GM18498 (cell line): ENCODE data around the gene CHCHD6.

Source experiments
- ATAC-seq: cut with Tn5 transposase; IDR thresholded peaks from one replicate; pipeline ENCODE4 v1.9.1; 2021; ENCODE audit warnings: mild to moderate bottlenecking, moderate library complexity; ENCODE audit not compliant: unreplicated experiment

CHCHD6 gene

DNA sequence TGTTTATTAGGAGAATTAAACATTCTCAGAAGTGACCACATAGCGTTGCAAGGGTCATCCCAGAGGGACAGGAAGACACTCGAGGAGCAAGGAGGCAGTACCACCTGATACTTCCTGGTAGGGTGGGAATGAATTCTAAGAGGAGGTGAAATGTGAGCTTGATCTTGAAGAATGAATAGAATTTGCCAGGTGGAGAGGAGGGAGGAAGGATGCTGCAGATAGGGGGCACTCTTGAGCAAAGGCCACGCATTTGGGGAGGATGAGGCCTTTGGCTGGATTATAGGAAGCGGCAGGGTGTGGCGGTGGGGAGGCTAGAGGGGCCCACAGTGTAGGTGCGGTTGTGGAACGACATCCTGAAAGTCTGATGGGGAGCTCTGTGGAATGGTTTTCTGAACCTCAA is 33.5 kb downstream of the CHCHD6 start:
- no peak for ATAC-seq

DNA sequence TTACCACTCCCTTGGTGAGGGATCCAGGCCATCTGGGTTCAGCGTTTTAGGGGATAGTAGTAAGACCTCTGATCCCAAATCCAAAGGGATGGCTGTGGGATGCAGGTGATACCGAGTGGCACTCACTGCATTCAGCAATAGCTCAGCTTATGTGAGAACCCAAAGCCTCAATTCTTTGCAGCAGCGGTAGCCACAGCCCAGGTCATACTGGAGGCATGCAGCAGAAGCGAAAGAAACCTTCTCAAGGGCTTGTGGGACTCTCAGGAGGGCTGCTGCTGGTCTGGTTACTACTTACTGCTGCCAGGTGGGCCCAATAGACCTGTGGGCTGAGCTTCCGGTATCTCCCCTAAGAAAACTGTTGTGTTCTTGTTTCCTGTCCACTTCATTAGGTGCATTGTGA is 38.0 kb downstream of the CHCHD6 start:
- ATAC-seq = no peak

DNA sequence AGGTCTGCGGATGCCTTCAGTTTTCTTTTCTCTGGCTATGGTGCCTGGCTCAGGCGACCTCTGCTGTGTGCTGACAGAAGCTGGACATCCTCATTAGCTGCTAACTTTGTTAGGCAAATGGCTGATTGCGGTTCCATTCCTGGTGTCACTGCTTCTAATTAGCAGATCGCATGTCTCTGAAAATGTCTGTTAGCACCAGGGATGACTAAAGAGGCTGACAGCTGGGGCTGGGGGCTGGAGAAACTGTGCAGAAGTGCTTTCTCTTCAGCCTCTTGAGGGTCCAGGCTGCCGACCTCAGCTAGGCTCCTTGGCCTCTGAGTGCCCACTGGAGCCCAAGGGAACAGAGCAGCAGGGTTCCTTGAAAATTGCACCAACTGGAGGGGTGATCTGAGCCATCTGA is 39.3 kb downstream of the CHCHD6 start:
- ATAC-seq = no peak

DNA sequence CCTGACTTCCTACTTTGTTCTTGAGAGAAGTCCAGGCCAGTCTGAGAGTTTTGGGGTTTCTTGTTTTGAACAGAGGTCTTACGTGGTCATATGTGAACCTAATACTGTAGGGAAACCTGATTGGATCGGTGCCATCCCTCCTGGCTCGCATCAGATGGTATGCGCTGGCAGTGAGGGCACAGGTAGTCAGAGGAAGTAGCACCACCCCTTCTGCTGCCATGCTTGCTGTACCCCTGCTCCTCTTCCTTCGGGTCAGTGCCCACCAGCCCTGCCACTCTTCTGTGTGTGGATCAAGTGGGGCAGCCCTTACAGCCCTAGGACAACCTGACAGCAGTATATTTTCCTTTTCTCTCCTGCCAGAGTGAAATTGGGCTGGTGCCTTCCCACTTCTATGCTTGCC is 39.7 kb downstream of the CHCHD6 start:
- no peak for ATAC-seq

DNA sequence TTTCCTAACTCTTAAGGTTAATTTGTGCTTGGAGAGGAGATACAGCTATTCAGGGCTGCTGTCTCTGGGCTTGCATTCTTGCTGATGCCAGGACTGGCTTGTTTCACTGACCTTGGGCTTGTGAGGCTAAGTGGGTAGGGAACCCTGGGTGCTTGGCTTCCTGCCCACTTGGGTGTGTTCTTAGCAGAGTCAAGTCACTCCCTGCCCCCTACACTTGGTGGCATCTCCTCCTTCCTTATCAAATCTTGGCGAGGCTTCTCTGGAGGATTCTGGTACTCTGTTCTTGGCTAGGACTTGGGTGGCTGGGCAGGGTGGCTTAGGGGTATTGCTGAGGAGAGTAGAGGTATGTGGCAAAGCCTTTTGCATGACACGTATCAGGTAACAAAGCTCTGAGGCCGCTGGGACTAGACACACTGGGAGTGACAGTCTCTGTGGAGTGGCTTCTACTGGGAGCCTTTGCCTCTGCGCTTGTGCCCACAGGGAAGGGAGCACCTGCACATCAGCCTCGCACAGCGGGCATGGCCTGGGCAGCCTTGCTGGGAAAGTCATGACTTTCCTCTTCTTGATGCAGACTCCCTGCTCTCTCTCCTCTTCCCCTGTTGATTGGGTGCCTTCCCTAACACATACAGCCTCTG is 41.8 kb downstream of the CHCHD6 start:
- ATAC-seq = no peak

DNA sequence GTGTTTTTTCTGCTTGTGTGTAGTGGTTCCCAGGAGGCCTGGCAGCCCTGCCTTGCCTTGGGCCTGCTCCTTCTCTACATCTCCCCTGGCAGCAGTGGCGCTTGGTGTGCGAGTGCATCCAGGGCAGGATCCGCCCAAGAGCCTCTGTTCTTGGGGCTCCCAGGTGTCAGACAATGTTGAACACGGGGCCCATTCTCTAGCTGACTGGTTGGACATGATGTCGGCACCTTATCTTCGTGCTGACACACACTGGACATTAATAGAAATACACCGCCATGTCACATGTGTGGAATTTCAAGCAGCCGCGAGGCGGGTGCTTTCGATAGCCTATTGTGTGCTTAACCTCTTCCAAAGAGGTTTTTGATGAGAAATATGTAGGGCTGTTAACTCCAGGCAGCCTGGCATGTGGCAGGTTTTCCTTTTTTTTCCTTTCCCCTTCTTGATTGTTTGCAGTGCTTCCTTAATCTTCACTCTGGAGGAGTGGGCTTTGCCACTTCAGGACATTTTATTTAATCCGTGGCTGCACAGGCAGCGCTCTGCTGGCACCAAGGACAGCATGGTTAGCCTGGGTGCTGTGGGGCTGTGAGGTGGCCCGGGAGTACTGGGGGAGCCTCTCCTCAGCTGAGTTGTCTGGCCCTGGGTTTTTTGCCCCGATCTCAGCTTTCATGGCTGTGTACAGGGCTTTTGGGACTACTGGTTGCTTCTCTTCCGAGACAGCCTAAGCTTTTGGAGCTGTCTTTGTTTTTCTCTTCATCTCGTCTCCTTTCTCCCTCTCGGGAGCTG is 42.5 kb downstream of the CHCHD6 start:
- ATAC-seq = no peak

DNA sequence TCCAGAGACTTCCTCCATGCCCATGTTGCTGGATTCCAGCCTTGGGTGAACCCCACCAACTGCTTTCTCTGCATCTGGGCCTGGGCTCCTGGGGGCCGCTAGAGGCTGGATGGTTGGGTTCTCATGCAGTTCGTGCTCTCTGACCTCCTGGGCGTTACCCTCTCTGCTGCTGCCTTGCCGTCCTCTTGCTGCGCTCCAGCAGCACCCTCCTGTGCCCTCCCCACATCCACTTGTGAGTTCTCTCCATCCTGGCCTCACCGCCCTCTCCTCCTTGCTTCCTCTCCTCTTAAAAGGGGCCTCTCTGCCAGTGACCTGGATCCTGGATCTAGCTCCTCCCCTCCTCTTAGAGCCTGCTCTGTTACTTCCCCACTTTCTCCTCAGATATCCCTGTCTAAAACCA is 43.7 kb downstream of the CHCHD6 start:
- ATAC-seq = no peak

DNA sequence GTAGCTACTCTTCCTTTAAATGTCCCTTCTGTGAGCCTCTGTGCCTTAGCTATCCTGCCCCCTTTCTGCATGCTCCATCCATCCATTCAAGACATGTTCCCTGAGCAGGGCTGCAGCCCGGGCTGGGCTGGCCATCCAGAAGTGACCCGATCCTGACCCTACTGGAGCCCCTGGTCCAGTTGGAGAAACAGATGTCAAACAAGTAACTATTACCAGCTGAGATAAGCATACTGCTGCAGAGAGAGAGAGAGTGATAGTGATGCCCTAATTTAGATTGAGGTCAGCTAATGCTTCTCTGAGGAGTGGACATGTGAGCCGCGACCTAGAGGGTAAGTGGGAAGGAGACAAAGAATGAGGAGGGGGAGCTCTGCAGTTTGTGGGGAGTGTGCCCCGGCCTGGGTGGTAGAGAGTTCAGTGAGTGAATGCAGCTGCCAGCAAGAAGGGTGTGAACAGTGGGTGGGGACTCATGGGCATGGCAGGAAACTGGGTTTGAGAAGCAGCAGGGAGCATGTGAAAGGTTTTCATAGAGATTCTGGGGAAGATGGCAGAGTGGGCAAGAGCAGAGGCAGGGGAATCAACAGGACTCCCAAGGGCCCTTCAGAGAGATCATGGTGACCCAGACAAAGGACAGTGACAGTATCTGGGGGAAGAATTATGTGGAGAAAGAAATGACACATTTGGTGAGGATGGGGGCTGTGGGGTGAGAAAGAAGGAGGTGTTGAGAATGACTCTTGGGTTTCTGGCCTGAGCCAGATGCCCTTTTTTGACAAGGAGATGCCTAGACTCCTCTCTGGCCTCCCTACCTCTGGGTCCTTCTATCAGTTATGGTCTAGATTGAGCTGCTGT is 44.9 kb downstream of the CHCHD6 start:
- no peak for ATAC-seq

DNA sequence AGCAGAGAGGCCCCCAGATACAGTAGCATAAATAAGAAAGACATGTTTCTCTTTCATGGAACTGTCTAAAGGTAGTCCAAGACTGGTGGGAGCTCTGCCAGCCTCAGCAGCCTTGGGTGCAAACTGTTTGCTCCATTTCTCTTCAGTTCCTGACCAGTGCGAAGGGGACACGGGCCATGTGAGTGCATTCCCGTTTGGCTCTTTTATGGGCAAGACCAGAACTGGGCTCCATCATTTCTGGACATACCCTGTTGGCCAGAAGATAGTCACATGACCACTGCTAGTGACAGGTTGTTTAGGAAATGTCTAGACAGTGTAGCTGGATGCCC is 45.5 kb downstream of the CHCHD6 start:
- ATAC-seq = no peak

DNA sequence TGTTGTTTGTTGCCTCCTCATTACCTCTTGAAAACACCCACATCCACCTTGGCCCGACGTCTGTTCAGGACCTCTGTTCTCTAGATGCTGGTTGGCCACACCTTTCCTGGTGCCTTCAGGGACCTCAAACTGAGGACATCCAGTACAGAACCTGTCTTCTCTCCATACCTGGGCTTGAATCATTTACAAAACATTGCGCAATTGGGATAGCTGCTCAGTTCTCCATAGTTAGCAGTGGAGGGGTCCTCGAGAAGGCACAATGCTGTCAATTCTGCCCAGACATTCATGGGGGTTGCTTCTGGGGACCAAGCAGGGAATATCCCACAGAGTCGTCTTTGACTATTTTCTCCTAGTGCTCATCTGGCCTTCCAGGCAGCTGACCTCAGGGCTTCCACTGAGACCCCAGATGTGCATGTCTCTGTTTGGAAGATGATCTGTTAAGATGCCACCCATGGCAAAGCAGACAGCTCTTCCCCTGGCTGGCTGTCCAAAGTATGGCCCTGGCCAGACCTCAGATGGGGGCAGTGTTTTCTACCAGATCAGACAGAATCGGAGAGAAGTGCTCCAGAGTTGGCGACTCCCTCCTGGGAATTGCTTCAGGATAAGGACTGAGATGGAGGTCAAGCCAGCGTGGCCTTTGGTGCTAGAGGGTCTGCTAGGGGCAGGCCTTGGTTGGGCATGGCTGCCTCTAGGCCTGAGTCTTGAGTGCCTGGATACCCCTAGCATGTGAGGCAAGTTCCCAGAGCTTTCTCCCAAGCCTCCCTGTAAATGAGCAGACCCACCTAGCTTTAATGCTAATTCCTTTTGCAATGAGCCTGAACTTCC is 46.1 kb downstream of the CHCHD6 start:
- no peak for ATAC-seq

DNA sequence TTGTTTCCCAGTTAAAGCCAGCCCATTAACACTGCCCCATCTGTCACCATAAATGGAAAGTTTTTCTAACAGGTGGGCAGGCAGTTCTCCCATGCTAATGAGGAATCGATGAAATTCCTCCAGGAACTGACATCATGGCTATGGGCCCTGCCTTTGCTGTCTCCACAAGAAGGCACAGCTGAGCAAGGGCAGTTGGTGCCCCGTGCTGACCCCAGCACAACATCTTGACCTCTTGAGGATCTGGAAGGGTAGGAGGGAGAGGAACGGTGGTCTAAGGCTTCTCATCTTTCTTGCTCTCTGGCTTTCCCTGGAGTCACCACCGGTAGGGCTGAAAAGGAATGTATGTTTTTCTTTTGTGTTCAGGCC is 46.7 kb downstream of the CHCHD6 start:
- ATAC-seq = no peak

DNA sequence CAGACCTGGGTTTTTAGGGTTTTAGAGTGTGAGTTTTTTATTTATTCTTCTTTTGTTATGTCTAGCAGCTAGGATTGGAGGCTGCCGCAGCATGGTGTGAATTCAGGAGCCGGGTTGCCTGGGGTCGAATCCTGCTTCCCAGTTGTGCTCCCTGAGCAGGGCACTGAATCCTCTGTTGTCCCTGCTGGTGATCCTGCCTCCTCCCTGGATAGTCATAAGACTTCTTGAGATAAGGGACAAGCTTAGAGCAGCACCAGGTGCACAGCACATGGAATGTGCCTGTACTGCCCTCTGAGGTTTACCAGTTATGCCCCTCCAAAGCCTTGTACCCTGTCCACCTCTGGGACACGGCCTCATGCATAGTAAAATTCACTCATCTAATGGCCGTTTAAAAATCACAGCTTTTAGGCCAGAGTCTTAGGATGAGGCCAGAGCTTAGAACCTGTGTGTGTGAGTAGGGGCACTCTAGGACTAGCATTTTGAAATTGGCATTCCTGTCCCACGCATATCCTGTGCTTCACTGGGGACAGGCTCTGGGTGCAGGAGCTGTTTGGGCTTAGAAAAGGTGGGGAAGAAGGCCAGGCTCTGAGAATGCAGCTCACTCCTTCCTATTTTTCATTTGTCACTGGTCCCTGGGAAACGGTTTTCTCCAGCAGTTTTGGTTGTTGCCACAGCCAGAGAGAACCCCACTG is 47.7 kb downstream of the CHCHD6 start:
- ATAC-seq = no peak

DNA sequence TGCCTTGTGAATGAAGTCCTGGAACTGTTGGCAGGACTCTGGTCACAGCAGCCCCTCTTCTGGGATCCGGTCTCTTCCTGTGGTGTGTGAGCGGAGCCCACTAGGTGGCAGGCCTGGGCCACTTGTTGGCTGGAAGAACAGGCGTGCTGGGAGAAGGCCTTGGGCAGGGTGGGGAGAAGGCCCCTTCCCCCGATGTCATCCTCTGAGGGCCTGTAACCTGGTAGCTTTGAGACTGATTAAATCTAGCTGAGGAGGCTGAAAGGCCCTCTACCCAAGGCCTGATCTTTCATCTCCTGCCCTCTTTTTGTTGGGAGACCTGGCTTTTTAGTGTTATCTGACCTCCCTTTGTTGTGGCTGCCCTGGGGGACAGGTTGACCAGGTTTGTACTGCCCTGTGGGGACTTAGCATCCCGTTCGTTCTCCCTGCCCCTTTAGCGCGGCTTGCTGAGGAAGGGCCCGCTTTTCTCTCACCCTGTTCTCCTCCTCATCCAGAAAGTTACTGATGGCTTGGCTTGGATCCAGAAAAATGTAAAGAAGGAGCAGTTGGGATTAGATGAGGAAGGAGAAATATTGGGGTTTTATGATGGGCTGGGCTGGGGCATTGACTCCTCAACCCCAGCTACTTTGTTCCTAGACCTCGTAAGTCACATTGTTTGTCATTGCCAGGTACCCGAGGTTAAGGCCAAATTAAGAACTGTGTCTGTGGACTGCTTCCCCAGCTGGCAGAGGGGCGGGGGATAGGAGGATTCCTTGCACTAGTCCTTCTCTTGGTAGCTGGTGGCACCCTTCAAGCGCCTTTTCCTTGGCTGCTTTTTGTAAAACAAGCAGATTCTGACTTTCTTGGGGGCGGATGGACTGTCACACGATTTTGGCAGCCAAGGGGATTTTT is 48.5 kb downstream of the CHCHD6 start:
- ATAC-seq = peak; percentile 69

DNA sequence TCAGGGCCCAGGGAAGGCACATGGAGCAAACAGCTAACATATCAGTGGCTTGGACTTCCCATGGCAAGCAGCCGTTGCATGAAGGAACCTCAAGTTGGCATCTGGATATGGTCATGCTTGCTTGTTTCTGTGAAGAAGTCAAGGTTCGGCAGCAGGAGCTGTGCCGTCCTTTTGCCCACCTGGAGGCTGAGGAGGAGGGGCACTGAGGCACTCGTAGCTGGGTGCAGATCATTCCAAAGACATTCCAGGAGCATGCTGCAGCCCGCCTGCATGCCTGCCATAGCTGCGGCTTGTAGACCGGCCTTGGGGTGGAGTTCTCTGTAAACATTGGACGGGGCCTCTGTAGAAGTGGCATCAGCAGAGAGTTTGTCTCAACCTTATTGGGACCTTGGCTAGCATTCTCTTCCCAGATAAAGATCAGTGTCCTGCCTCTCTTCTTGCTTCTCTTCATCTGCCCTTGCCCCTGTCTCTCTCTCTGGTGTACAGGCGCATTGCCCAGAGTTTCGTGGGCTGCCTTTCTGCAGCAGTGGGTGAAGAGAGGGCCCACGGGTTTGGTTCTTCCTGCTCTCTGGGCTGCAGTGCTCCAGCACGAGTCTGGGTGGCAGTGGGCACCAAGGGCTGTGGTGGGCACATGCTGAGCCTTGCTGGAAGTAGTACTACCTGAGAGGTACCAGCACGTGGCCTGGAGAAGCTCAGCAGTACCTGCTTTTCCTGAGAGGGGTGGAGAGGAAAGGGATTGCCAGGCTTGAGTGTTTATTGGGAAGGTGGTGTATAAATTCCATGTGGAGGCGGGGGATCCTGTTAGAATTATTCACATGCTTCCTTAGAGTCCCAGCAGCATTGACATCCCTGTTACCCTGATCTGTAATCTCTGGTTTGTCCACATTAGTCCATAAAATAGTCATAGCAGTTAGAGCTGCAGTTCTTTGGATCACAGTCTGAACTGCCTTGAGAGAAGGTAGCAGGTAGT is 49.4 kb downstream of the CHCHD6 start:
- no peak for ATAC-seq

DNA sequence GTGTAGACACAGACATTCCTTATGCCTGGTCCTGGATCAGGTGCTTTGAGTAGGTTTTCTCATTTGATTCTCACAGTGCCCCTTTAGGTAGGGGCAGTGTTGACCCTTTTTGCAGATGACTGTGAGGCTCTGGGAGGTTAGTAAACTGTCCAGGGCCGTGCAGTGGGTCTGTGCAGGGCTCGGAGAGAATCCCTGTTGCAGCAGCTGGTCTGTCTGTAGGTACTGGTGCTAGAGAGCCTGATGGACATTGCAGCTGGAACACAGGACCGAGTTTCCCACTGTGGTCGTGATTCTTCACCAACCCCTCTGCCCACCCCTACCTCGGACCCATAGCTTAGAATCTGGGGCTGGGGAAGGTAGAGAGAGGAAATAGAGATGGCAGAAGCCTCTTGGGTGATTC is 51.8 kb downstream of the CHCHD6 start:
- no peak for ATAC-seq

DNA sequence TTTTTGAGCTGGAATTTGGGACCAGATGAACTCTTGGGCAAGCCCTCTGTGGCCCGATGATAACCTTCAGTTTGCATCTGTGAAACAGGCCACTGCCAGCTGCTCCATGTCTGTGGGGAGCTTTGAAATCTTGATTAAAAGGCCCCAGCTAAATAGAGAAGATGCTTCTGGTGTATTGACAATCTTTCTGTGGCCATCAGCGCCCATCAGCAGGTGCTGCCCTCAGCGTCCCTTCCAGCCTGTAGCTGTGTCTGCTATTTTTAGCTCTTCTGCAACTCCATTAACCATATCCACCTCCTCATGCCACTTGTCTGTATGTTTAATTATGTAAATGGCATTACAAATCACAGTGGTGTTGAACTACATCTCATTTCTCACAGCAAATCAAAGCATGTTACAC is 54.0 kb downstream of the CHCHD6 start:
- no peak for ATAC-seq

DNA sequence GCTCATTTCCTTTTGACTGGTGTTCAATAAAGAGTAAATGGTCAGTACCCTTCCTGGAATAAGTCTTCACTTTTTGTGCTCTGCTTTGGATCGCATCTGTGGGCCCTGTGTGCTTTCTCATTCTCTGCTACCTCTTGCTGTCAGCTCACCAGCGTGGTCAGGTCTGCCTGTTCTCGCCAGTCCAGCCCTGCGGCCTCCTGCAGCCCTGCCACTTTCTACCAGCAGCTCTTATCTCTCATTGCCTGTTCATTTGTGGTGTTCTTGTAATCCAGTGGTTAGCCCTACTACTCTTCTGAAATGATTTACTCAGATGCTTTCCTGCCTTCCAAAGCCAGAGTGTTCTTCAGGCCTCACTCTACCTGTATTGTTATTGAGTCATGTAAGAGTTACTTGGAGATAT is 54.8 kb downstream of the CHCHD6 start:
- ATAC-seq = no peak

DNA sequence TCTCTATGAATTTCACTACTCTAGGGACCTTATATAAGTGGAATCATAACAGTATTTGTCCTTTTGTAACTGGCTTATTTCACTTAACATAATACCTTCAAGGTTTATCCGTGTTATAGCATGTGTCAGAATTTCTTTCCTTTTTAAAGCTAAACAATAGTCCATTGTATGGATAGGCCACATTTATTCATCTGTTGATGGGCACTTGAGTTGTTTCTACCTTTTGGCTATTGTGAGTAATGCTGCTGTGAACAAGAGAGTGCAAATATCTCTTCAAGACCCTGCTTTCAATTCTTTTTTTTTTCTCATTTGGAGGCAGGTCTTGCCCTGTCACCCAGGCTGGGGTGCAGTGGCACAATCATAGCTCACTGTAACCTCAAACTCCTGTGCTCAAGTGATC is 56.5 kb downstream of the CHCHD6 start:
- ATAC-seq = no peak
